Smooth muscle cell (in vitro differentiated cells): Measurements from ENCODE around the gene RNF14. TPM values are rescaled to one million over a fixed set of nuclear protein-coding genes. Genes with fewer than 3 reads are reported as not detected.

Source experiments
- DNase-seq: peaks from one replicate; lab custom pipeline; 2025; ENCODE audit not compliant: unreplicated experiment; lab: John Stamatoyannopoulos, UW
- H2AFZ ChIP-seq: fragments of 200-600 bp; sonication (generic); 2 replicates; pipeline ENCODE4 v1.6.0; 2016; ENCODE audit warnings: antibody characterized with exemption, low read depth, mild to moderate bottlenecking
- H3F3A ChIP-seq: fragments of 200-600 bp; sonication (generic); 2 replicates; pipeline ENCODE4 v1.6.0; 2017; ENCODE audit warnings: antibody characterized with exemption, low read depth
- H3K27ac ChIP-seq: fragments of 200-600 bp; sonication (generic); 2 replicates; pipeline ENCODE4 v1.5.1; 2016; ENCODE audit warnings: low read depth, mild to moderate bottlenecking
- H3K27me3 ChIP-seq: fragments of 200-600 bp; sonication (generic); 2 replicates; pipeline ENCODE4 v1.6.1; 2016; ENCODE audit warnings: low read depth, mild to moderate bottlenecking
- H3K36me3 ChIP-seq: fragments of 200-600 bp; sonication (generic); 2 replicates; pipeline ENCODE4 v1.5.1; 2016; ENCODE audit warnings: low read depth
- H3K4me1 ChIP-seq: fragments of 200-600 bp; sonication (generic); 2 replicates; pipeline ENCODE4 v1.5.1; 2016; ENCODE audit warnings: low read depth
- H3K4me2 ChIP-seq: fragments of 200-600 bp; sonication (generic); 2 replicates; pipeline ENCODE4 v1.6.0; 2016; ENCODE audit warnings: mild to moderate bottlenecking
- H3K4me3 ChIP-seq: fragments of 200-600 bp; sonication (generic); 2 replicates; pipeline ENCODE4 v1.5.1; 2016; ENCODE audit warnings: mild to moderate bottlenecking
- H3K79me2 ChIP-seq: fragments of 200-600 bp; sonication (generic); 2 replicates; pipeline ENCODE4 v1.6.0; 2016; ENCODE audit warnings: low read depth, mild to moderate bottlenecking
- H3K9ac ChIP-seq: fragments of 200-600 bp; sonication (generic); 2 replicates; pipeline ENCODE4 v1.6.0; 2016; ENCODE audit warnings: low read depth
- H3K9me3 ChIP-seq: fragments of 200-600 bp; sonication (generic); replicated peaks from 2 replicates; pipeline ENCODE4 v1.5.1; 2016; ENCODE audit warnings: low read depth
- H4K20me1 ChIP-seq: fragments of 200-600 bp; sonication (generic); 2 replicates; pipeline ENCODE4 v1.6.0; 2016; ENCODE audit warnings: low read depth
- WGBS: methylation state at CpG from one replicate; pipeline ENCODE4 v1.1.7; 2016; ENCODE audit warnings: low lambda C conversion rate; 5-methylcytosine and 5-hydroxymethylcytosine counted together
- polyA plus RNA-seq: library from polyadenylated mRNA; unstranded; fragments of >200 nt; fragmentation: Nextera tagmentation; extraction: Ambion mirVana; gene quantifications from 2 replicates; pipeline ENCODE4 v1.2.1, GENCODE V29; 2016
- total RNA-seq: library from RNA; depleted of rRNA; stranded (reverse); fragments of >200 nt; gene quantifications from 2 replicates; pipeline ENCODE4 v1.2.3, GENCODE V29; 2014
- TF ChIP-seq, protein P1 (sequence below): fragments of 200-600 bp; sonication (generic); IDR thresholded peaks from 2 replicates; pipeline ENCODE4 v1.5.1; 2017; ENCODE audit warnings: borderline replicate concordance, mild to moderate bottlenecking, antibody characterized with exemption; ENCODE audit not compliant: insufficient read depth, poor library complexity, severe bottlenecking

The RNF14 gene
- total and polyA plus RNA-seq, 2 experiments from 2014 or later, result 43.8 to 76.4 TPM

DNA sequence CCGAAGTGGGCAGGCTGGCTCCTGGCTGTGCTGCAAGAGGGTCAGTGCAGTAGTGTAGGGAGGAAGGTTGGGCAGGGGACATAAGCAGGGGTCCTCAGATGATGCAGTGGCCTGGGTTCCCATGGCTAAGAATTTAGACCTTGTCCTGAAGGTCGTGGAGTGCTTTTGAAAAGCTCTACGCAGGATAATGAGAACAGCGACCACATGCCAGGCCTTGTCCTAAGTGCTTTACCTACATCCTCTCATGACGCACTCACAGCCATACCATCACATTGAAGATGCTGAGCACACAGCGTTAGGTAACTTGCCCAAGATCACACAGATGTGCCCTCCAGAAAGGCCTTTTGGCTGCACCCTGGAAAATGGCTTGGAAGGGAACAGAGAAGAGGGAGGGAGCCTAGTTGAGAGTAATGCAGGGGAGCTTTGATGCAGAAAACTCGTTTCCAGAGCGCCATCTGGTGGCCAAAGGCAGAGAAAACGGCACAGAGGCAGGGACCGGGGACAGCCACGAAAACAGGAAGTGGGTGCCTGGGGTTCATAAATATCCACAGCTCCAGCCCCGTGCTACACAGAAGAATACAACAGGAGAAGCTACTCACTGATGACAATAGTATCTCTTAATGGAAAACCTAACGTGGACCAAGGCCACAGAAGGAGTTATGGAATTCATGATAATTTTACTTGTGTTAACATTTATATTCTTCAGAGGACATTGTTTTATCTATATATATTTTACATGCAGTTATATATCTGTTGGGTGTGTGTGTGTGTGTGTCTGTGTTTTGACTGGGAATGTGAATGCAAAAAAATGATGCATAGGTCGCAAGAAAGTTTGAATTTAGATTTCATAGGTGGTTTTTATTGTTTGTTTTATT, 8.2 kb upstream of the RNF14 start:
- H3K4me3 ChIP-seq, result no peak overlapping the region
- no peaks in the 10 kb centered on the region for H3K9me3 ChIP-seq
- H4K20me1 ChIP-seq, result no peaks in the 10 kb centered on the region
- no peak overlapping the region for H3K27ac ChIP-seq
- no peaks in the 10 kb centered on the region for H3K4me1 ChIP-seq
- TF ChIP-seq, protein P1, sequence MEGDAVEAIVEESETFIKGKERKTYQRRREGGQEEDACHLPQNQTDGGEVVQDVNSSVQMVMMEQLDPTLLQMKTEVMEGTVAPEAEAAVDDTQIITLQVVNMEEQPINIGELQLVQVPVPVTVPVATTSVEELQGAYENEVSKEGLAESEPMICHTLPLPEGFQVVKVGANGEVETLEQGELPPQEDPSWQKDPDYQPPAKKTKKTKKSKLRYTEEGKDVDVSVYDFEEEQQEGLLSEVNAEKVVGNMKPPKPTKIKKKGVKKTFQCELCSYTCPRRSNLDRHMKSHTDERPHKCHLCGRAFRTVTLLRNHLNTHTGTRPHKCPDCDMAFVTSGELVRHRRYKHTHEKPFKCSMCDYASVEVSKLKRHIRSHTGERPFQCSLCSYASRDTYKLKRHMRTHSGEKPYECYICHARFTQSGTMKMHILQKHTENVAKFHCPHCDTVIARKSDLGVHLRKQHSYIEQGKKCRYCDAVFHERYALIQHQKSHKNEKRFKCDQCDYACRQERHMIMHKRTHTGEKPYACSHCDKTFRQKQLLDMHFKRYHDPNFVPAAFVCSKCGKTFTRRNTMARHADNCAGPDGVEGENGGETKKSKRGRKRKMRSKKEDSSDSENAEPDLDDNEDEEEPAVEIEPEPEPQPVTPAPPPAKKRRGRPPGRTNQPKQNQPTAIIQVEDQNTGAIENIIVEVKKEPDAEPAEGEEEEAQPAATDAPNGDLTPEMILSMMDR, result peak; percentile 82
- no peak overlapping the region for H3K9ac ChIP-seq
- H3K36me3 ChIP-seq, result no peaks in the 10 kb centered on the region
- WGBS, result 31% methylated on average over 14 of the region's 14 CpGs
- peak overlapping the region; percentile 44 for H2AFZ ChIP-seq
- DNase-seq, result peak; percentile 58
- H3K4me2 ChIP-seq, result peak overlapping the region; percentile 71
- no peaks in the 10 kb centered on the region for H3F3A ChIP-seq
- no peaks in the 10 kb centered on the region for H3K79me2 ChIP-seq
- no peaks in the 10 kb centered on the region for H3K27me3 ChIP-seq

GRCh38 chr5:141961466-141961865, 7.4 kb upstream of the RNF14 start:
- Histone ChIP-seq H3K79me2 (no peaks in the 10 kb centered on the region), H3K4me3 (no peak overlapping the region), H3K9me3 (no peaks in the 10 kb centered on the region), H3K36me3 (no peaks in the 10 kb centered on the region), H3K4me1 (no peaks in the 10 kb centered on the region), H4K20me1 (no peaks in the 10 kb centered on the region), H3K4me2 (no peak overlapping the region), H2AFZ (peak overlapping the region; percentile 44), H3K27ac (no peak overlapping the region), H3F3A (no peaks in the 10 kb centered on the region), H3K27me3 (no peaks in the 10 kb centered on the region), H3K9ac (no peak overlapping the region)
- DNase-seq, result no peak
- TF ChIP-seq, protein P1, result no peak
- 91% methylated on average over 3 of the region's 3 CpGs for WGBS

GRCh38 chr5:141963701-141964100, 5.2 kb upstream of the RNF14 start:
- 85% methylated on average over 3 of the region's 3 CpGs for WGBS

More at GRCh38 chr5:141963701-141964100, 5.2 kb upstream of the RNF14 start:
- H4K20me1 ChIP-seq, result no peaks in the 10 kb centered on the region
- H3K9ac ChIP-seq, result no peak overlapping the region
- no peaks in the 10 kb centered on the region for H3F3A ChIP-seq
- no peak overlapping the region for H3K4me3 ChIP-seq
- H3K27ac ChIP-seq, result no peak overlapping the region
- no peak for DNase-seq
- no peak overlapping the region for H2AFZ ChIP-seq
- TF ChIP-seq, protein P1, result no peak
- H3K36me3 ChIP-seq, result no peaks in the 10 kb centered on the region
- H3K4me2 ChIP-seq, result no peak overlapping the region
- no peaks in the 10 kb centered on the region for H3K27me3 ChIP-seq
- no peaks in the 10 kb centered on the region for H3K4me1 ChIP-seq
- H3K9me3 ChIP-seq, result no peaks in the 10 kb centered on the region
- H3K79me2 ChIP-seq, result no peaks in the 10 kb centered on the region
